ENCODE measurements around the gene CACNA1C.

Gene CACNA1C

GRCh38 chr12:2052826-2053678, at the start of gene CACNA1C:
Gene CACNA1C (plus strand): TSS chr12:2052987. CDS start chr12:2053563, 576 bp downstream.
- peak; percentile 67 for DNase-seq

DNA sequence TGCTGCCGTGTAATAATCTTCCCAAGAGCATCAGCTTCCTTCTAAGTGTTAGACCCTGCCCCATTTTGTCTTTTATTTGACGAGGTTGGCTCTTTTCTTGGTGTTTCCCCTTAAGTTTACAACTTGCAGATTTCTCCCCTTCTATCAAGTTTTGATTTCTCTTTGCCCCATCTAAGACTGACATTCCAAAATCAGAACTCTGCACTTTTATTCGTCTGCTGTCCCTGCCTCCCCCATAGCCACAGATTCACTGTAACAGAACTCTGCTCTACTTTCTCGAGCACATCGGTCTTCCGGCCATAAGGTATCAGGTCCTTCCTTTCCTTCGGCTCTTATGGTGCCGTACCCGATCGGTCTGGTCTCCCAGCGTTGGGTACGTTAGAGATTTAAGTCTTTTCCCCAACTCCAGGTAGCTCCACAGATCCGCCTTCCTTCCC, 49.1 kb upstream of the CACNA1C start:
- no peak for DNase-seq

DNA sequence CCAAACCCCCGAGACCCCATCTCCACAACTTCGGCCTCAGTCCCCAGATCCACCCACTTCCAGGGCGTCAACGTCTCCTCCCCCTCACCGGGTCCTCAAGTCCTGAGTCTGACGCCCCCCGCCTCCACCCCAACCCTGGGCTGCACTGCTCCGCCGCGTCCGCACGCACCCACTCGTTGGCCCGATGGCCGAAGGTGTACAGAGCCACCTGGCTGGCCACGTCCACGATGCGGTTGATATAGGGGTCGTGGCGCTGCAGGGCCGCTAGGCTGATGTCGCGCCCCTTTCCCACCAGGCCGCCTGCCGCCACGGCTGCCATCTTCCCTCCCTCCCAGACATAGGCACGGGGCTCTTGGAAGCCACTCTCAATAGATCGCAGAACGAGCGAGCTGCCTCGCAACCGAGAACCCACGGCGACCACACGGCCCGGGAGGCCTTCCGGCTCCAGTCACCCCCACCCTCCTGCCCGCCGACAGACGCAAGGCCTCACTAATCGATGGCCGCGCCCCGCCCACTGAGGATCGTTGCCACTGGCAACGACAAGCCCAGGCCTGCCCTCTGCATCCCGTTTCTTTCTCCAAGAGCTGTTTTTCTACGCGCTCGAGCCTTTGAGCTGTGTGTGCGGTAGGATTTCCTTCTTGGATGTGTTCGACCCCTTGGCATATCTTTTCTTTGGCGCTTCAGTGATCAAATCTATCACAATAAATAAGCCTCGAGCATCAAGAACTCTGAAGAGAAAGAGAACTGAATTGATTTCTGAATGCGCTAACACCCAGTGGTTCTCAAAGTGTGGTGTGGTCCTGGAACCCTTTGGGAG, 48.5 kb upstream of the CACNA1C start, which contains the start of gene DCP1B:
Gene DCP1B, minus strand, starts transcription at position 345 of the 817 bp plus-strand sequence. Its CDS starts 26 bp downstream, at position 319.
- DNase-seq = peak; percentile 98

GRCh38 chr12:2008677-2009076, 44.1 kb upstream of the CACNA1C start:
- no peak for DNase-seq

GRCh38 chr12:2009623-2010022, 43.2 kb upstream of the CACNA1C start:
- no peak for DNase-seq

GRCh38 chr12:2011643-2012607, 40.9 kb upstream of the CACNA1C start:
- peak; percentile 8 for DNase-seq

GRCh38 chr12:2013086-2013485, 39.7 kb upstream of the CACNA1C start:
- DNase-seq = no peak

DNA sequence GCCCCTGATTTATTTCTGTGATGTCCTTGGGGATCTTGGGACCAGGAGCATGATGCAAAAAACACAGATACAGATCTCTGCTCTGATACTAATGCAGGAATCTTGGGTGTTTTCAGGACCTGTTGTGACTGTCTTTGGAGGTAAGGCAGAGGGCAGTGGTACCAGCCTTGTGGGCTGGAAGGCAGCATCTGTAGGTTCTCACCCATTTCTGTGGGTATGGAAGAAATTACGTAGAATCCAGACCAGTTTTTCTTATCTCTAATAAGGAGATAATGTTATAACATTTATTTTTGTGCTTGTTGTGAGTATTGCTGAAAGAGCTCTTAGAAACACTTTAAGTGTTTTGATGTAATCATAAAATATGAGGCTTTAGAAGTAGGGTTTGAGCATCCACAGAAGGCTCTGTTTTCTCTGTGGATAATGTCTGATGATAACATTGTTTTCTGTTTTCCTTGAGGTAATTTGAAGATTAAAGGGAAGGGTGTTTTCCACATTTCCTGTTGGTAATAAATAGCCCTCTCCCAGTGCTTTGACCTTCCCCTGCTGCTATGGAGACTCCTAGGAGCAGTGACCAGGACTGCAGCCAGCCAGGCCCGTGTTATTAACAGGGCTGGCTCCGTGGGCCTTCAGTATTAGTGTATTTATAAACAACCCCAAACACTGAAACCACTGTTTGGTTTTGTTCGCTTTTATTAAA, 39.1 kb upstream of the CACNA1C start:
- peak; percentile 8 for DNase-seq

GRCh38 chr12:2014231-2014630, 38.6 kb upstream of the CACNA1C start:
- no peak for DNase-seq

DNA sequence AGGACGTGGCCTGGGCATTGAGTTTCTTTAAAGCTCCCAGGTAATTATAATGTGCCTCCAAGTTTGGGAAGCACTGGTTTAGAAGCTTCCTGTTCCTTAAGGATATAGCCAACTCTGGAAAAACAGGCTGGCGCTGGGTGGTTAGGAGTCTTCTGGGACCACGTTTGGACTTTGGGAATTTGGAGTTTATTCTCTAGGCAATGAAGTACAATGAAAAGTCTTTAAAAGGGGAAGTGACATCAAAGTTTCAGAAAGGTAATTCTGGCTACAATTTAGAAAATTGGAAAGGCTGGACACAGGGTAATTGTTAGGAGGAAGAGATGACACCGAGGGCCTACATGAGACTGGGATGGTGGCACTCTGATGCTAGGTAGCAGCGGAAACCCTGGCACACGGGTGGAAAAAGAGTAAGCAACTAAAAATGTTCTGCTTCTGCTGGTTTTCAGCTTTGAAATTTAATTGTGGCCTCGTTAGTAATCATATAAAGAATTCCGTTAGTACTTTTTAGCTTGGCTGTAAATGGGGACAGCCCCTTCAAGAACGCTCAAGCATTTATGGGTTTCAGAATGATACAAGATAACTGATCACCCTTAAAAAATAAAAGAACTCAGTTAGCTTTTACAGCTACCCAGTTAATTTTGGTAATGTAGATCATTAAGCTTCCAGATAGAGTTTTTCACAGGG, 35.8 kb upstream of the CACNA1C start:
- DNase-seq = no peak

DNA sequence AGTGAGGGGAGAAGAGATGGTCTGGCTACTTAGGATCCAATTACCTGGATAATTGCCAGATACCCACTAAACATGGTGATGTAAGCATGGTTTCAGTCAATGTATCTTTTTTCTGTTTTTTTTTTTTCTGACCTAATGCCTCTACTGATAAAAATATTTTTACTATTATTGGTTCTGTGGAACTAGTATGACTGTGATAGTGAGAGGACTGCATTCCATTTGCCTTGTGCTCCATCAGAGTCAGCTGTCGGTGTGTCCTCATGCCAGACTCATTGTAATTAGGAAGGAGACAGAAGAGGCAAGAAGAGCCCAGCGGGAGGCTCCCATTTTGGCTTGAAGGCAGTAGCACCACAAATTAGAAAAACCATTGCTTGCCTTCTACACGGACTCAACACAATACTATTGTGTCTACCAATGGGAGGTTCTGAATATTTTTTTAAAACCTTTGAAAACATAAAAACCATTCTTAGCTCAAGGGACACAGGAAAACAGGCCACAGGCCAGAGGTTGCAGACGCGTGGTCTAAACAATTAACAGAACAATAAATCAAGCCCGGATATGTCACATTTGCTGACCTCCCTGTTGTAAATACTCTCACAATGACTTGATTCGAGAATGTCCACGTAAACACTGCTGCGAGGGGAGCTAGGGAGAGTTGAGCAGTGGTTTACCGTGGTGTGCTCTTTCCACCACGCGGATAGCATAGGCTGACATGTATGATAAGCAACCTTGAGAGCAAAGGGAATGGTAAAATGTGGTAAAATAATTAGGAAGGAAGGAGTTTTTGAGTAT, 35.0 kb upstream of the CACNA1C start:
- DNase-seq = peak; percentile 76

DNA sequence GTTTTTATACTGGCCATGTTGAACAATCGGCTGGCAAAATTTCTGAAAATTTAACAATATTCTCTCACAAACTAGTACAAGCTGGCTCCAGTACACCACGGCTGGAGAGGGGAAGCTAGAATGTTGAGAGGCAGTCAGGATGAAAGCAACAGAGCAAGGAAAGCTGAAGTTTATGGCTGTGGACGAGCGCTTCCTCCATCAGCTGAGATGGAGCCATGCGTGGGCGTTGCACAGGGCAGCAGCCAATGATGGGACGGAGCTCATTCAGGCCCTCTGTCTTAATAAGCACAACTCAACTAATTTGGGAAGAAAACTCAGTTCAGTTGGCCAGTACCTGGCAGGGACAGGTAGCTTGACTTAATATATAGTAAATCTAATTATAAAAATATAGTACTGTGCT, 34.4 kb upstream of the CACNA1C start:
- DNase-seq = no peak

DNA sequence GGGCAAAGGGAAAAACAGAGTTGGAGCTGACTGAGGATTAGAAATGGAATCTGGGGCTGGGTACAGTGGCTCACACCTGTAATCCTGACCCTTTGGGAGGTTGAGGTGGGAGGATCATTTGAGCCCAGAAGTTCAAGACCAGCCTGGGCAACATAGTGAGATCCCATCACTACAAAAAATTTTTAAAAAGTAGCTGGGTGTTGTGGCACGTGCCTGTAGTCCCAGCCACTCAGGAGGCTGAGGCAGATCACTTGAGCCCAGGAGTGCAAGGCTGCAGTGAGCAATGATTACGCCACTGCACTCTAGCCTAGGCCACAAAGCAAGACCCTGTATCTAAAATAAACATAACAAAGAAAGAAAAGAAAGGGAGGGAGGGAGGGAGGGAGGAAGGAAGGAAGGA, 33.7 kb upstream of the CACNA1C start:
- no peak for DNase-seq

GRCh38 chr12:2020511-2020910, 32.3 kb upstream of the CACNA1C start:
- no peak for DNase-seq

DNA sequence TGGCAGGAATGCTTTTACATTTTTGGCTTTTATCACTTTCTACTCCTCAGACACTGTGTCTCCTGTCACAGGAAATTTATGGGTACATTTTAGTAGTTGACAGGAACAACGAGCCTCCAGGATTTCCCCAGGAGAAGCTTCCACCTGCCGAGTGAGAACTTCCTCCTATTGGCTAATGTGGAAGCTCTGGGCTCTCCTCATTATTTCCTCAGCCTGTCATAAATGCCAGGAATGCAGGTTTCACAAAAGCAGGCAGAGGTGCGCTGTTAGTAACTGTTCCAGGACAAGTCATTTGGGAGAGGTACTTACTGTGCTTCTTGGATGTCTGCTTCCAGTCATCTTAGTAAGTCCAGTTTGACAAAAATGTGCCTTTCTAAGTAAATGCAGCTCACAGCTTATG, 29.4 kb upstream of the CACNA1C start:
- no peak for DNase-seq

DNA sequence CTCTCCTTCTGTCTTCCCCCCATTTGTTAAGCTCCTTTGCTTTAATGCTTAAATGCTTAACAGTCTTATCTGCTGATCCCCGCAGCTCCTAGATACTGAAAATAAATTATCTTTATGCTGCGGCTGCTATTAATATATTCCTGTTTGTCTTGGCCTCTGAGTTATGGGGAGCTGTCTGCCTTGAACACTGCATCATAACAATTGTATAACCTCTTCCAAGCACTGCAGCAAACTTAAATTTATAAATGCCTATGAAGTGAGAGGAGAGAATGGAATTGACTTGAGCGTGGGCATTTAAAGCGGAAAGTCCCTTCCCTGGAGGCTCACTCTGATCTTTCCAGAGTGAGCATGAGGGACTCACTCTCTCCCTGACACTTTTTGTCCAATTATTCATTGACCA, 25.4 kb upstream of the CACNA1C start:
- DNase-seq = no peak

GRCh38 chr12:2029851-2030250, 22.9 kb upstream of the CACNA1C start:
- DNase-seq = no peak

GRCh38 chr12:2032506-2032905, 20.3 kb upstream of the CACNA1C start:
- no peak for DNase-seq

GRCh38 chr12:2034633-2035430, 18.0 kb upstream of the CACNA1C start:
- peak; percentile 91 for DNase-seq

Data from NCI-H1092 (cell line).